ENCODE data around the gene ARID5B. TPM values are rescaled to one million over a fixed set of nuclear protein-coding genes. Genes with fewer than 3 reads are reported as not detected.

The ARID5B gene
- polyA plus RNA-seq (2013) = 9.7 TPM

DNA sequence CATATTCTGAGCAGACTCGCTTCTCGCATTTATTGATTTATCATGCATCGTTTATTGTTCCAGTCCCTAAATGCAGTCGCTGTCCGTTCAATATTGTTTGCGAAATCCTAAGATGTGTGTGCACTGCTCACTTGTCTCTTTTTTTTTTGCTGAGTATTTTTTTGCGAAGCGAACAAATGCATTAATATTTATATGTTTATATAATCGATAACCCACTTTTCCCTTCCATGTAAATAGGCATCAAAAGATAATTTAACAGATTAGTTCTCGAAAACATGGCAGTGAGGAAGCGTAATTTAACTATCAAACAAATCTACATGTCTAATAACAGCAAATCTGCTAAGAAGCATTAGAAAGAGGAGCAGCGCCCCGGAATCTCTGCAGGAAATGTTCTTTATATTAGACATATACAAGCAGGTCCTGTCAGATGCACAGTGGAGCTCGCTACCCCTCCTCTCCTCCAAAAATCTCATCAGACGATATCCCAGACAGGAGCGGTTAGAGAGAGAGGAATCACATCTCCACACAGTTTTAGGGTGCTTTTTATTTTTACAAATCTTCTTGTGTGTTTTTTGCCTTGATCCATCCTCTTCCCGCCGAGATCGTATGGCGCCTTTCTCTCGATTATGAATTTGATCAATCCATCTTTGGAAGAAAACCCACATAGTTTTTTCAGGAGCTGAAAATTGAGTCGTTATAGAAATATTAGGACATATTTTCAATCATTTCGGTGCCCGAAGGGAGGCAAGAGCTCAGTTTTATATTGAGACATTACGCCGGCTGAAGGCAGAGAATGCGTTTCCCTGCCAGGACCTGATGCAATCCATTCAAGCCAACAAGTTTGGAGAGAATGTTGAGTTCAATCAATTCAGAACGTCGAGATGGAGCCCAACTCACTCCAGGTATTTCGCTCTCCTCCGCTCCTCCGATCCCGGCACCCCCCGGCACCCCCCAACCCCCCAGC lies at the start of gene ARID5B:
Gene ARID5B (plus strand): TSS at position 871 of the 964 bp plus-strand sequence. CDS start 11 bp downstream, at position 882.
- CTCF ChIA-PET = interaction anchor here (1.2 to 4.5 kb wide), 3 partner anchors 137 to 150 kb away, joined by 3 to 22 read pairs (median 14); no protein-coding TSS in a partner anchor
- H3K9me3 ChIP-seq (ENCODE audit: control extremely low read depth in 1 of 5, control insufficient read depth in 4 of 5, insufficient read depth in 2 of 5, low read depth in 1 of 5, low read length in 4 of 5) = no peaks in the 10 kb centered on the region
- peak; percentile 58 to 76 (median 73) for DNase-seq
- 0% methylated on average over 14 of the region's 34 CpGs for WGBS (ENCODE audit: insufficient coverage)
- no peaks in the 10 kb centered on the region for H3K36me3 ChIP-seq (ENCODE audit: control insufficient read depth in 4 of 4, insufficient read depth in 4 of 4, low read length in 3 of 4)
- H3K27ac ChIP-seq (ENCODE audit: insufficient read depth in 1 of 2, low read depth in 1 of 2, low read length in 2 of 2, poor library complexity in 1 of 2, severe bottlenecking in 2 of 2) = peak within 1 kb of the TSS; percentile 96 to 99
- POLR2A ChIA-PET = interaction anchor here (0.6 to 1.8 kb wide), 4 partner anchors 36 to 481 kb away, joined by 3 to 5 read pairs (median 3); no protein-coding TSS in a partner anchor
- peak within 1 kb of the TSS; percentile 52 to 100 (median 92) for H3K4me3 ChIP-seq (ENCODE audit: control insufficient read depth in 1 of 7, extremely low read depth in 1 of 7, insufficient read depth in 4 of 7, low read depth in 2 of 7, low read length in 6 of 7)
- no peaks in the 10 kb centered on the region for H3K27me3 ChIP-seq (replicated peaks in 2 of 5; ENCODE audit: control insufficient read depth in 4 of 5, insufficient read depth in 5 of 5, low read length in 4 of 5)
- peaks cover 26 to 62% (median 39%) of the 10 kb centered on the region in 4 experiments for H3K4me1 ChIP-seq (ENCODE audit: control extremely low read depth in 1 of 4, control insufficient read depth in 4 of 4, insufficient read depth in 4 of 4, low read length in 3 of 4)

DNA sequence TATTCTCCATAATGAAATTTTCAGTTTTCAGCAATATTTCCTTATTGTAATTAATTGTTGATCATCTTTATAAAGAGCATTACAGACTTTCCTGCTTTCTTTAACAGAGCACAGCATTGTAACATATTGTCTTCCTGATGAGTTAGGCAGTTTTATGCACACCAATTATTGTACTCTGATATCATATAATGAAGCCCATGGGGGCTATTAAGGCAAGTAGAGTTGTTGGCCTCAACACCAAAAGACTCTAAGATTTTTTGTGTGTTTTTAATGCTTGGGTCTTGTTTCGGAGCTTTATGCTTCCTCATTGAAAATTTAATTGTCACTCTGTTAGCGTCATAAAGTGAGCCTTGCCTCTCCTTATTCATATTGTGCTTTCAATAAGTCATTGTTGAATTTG lies 49.2 kb upstream of the ARID5B start:
- Histone ChIP-seq H3K36me3 (ENCODE audit: control insufficient read depth in 4 of 4, insufficient read depth in 4 of 4, low read length in 3 of 4) (no peaks in the 10 kb centered on the region), H3K4me1 (ENCODE audit: control extremely low read depth in 1 of 4, control insufficient read depth in 4 of 4, insufficient read depth in 4 of 4, low read length in 3 of 4) (no peaks in the 10 kb centered on the region), H3K9me3 (ENCODE audit: control extremely low read depth in 1 of 5, control insufficient read depth in 4 of 5, insufficient read depth in 2 of 5, low read depth in 1 of 5, low read length in 4 of 5) (no peaks in the 10 kb centered on the region), H3K4me3 (ENCODE audit: control insufficient read depth in 1 of 7, extremely low read depth in 1 of 7, insufficient read depth in 4 of 7, low read depth in 2 of 7, low read length in 6 of 7) (no peak overlapping the region), H3K27me3 (replicated peaks in 2 of 5; ENCODE audit: control insufficient read depth in 4 of 5, insufficient read depth in 5 of 5, low read length in 4 of 5) (no peaks in the 10 kb centered on the region), H3K27ac (ENCODE audit: insufficient read depth in 1 of 2, low read depth in 1 of 2, low read length in 2 of 2, poor library complexity in 1 of 2, severe bottlenecking in 2 of 2) (no peak overlapping the region)
- CTCF ChIA-PET = no interaction called here
- POLR2A ChIA-PET = no interaction called here
- no peak for DNase-seq
- 83% methylated on average over 1 of the region's 2 CpGs for WGBS (ENCODE audit: insufficient coverage)

DNA sequence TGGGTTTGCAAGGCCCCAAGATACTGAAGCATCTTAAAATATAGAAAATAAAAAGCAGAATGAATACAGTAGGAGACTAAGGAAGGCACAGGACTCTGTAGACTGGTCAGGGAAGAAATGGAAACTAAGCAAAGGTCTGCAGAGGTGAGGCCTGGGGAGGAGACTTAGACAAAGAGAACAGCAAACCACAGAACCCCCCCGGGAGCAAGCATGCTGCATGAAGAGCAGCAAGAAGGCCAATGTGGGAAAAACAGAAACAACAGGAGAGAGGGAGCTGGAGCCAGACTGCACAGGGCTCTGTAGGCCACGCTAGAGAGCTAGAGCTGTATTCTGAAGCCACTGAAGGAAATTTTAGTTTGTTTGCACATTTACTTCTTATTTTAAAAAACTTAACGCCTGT lies 45.7 kb upstream of the ARID5B start:
- Histone ChIP-seq H3K27ac (ENCODE audit: insufficient read depth in 1 of 2, low read depth in 1 of 2, low read length in 2 of 2, poor library complexity in 1 of 2, severe bottlenecking in 2 of 2) (no peak overlapping the region), H3K27me3 (replicated peaks in 2 of 5; ENCODE audit: control insufficient read depth in 4 of 5, insufficient read depth in 5 of 5, low read length in 4 of 5) (no peaks in the 10 kb centered on the region), H3K4me3 (ENCODE audit: control insufficient read depth in 1 of 7, extremely low read depth in 1 of 7, insufficient read depth in 4 of 7, low read depth in 2 of 7, low read length in 6 of 7) (no peak overlapping the region), H3K4me1 (ENCODE audit: control extremely low read depth in 1 of 4, control insufficient read depth in 4 of 4, insufficient read depth in 4 of 4, low read length in 3 of 4) (no peaks in the 10 kb centered on the region), H3K36me3 (ENCODE audit: control insufficient read depth in 4 of 4, insufficient read depth in 4 of 4, low read length in 3 of 4) (no peaks in the 10 kb centered on the region), H3K9me3 (ENCODE audit: control extremely low read depth in 1 of 5, control insufficient read depth in 4 of 5, insufficient read depth in 2 of 5, low read depth in 1 of 5, low read length in 4 of 5) (no peaks in the 10 kb centered on the region)
- ChIA-PET CTCF (no interaction called here), POLR2A (no interaction called here)
- WGBS (ENCODE audit: insufficient coverage) = 100% methylated on average over 2 of the region's 3 CpGs
- DNase-seq = no peak

- Histone ChIP-seq H3K27me3 (replicated peaks in 2 of 5; ENCODE audit: control insufficient read depth in 4 of 5, insufficient read depth in 5 of 5, low read length in 4 of 5) (no peaks in the 10 kb centered on the region), H3K4me3 (ENCODE audit: control insufficient read depth in 1 of 7, extremely low read depth in 1 of 7, insufficient read depth in 4 of 7, low read depth in 2 of 7, low read length in 6 of 7) (no peak overlapping the region), H3K27ac (ENCODE audit: insufficient read depth in 1 of 2, low read depth in 1 of 2, low read length in 2 of 2, poor library complexity in 1 of 2, severe bottlenecking in 2 of 2) (no peak overlapping the region), H3K9me3 (ENCODE audit: control extremely low read depth in 1 of 5, control insufficient read depth in 4 of 5, insufficient read depth in 2 of 5, low read depth in 1 of 5, low read length in 4 of 5) (no peaks in the 10 kb centered on the region), H3K4me1 (ENCODE audit: control extremely low read depth in 1 of 4, control insufficient read depth in 4 of 4, insufficient read depth in 4 of 4, low read length in 3 of 4) (no peaks in the 10 kb centered on the region), H3K36me3 (ENCODE audit: control insufficient read depth in 4 of 4, insufficient read depth in 4 of 4, low read length in 3 of 4) (no peaks in the 10 kb centered on the region)
- WGBS (ENCODE audit: insufficient coverage) = 100% methylated on average over 1 of the region's 2 CpGs
- ChIA-PET CTCF (interaction anchor here (1.3 to 1.6 kb wide), 2 partner anchors 10 to 17 kb away, joined by 3 read pairs; no protein-coding TSS in a partner anchor), POLR2A (no interaction called here)
- no peak for DNase-seq
These were observed 43.8 kb upstream of the ARID5B start for GRCh38 chr10:61857746-61858145.

- Histone ChIP-seq H3K36me3 (ENCODE audit: control insufficient read depth in 4 of 4, insufficient read depth in 4 of 4, low read length in 3 of 4) (no peaks in the 10 kb centered on the region), H3K4me3 (ENCODE audit: control insufficient read depth in 1 of 7, extremely low read depth in 1 of 7, insufficient read depth in 4 of 7, low read depth in 2 of 7, low read length in 6 of 7) (no peak overlapping the region), H3K27ac (ENCODE audit: insufficient read depth in 1 of 2, low read depth in 1 of 2, low read length in 2 of 2, poor library complexity in 1 of 2, severe bottlenecking in 2 of 2) (no peak overlapping the region), H3K9me3 (ENCODE audit: control extremely low read depth in 1 of 5, control insufficient read depth in 4 of 5, insufficient read depth in 2 of 5, low read depth in 1 of 5, low read length in 4 of 5) (no peaks in the 10 kb centered on the region), H3K4me1 (ENCODE audit: control extremely low read depth in 1 of 4, control insufficient read depth in 4 of 4, insufficient read depth in 4 of 4, low read length in 3 of 4) (no peaks in the 10 kb centered on the region), H3K27me3 (replicated peaks in 2 of 5; ENCODE audit: control insufficient read depth in 4 of 5, insufficient read depth in 5 of 5, low read length in 4 of 5) (no peaks in the 10 kb centered on the region)
- CTCF ChIA-PET = no interaction called here
- DNase-seq = no peak
- POLR2A ChIA-PET = no interaction called here
- WGBS (ENCODE audit: insufficient coverage) = no CpG with 5 or more reads among the region's 1 CpG
These were observed 41.7 kb upstream of the ARID5B start for GRCh38 chr10:61859786-61860185.

GRCh38 chr10:61860964-61861758 lies 40.3 kb upstream of the ARID5B start:
- DNase-seq = no peak
- no peak overlapping the region for H3K27ac ChIP-seq (ENCODE audit: insufficient read depth in 1 of 2, low read depth in 1 of 2, low read length in 2 of 2, poor library complexity in 1 of 2, severe bottlenecking in 2 of 2)
- H3K27me3 ChIP-seq (replicated peaks in 2 of 5; ENCODE audit: control insufficient read depth in 4 of 5, insufficient read depth in 5 of 5, low read length in 4 of 5) = no peaks in the 10 kb centered on the region
- no peaks in the 10 kb centered on the region for H3K4me1 ChIP-seq (ENCODE audit: control extremely low read depth in 1 of 4, control insufficient read depth in 4 of 4, insufficient read depth in 4 of 4, low read length in 3 of 4)
- no peaks in the 10 kb centered on the region for H3K36me3 ChIP-seq (ENCODE audit: control insufficient read depth in 4 of 4, insufficient read depth in 4 of 4, low read length in 3 of 4)
- ChIA-PET CTCF (no interaction called here), POLR2A (no interaction called here)
- H3K9me3 ChIP-seq (ENCODE audit: control extremely low read depth in 1 of 5, control insufficient read depth in 4 of 5, insufficient read depth in 2 of 5, low read depth in 1 of 5, low read length in 4 of 5) = no peaks in the 10 kb centered on the region
- WGBS (ENCODE audit: insufficient coverage) = 95% methylated on average over 3 of the region's 8 CpGs
- no peak overlapping the region for H3K4me3 ChIP-seq (ENCODE audit: control insufficient read depth in 1 of 7, extremely low read depth in 1 of 7, insufficient read depth in 4 of 7, low read depth in 2 of 7, low read length in 6 of 7)

GRCh38 chr10:61863981-61864380 lies 37.5 kb upstream of the ARID5B start:
- Histone ChIP-seq H3K36me3 (ENCODE audit: control insufficient read depth in 4 of 4, insufficient read depth in 4 of 4, low read length in 3 of 4) (no peaks in the 10 kb centered on the region), H3K27me3 (replicated peaks in 2 of 5; ENCODE audit: control insufficient read depth in 4 of 5, insufficient read depth in 5 of 5, low read length in 4 of 5) (no peaks in the 10 kb centered on the region), H3K4me3 (ENCODE audit: control insufficient read depth in 1 of 7, extremely low read depth in 1 of 7, insufficient read depth in 4 of 7, low read depth in 2 of 7, low read length in 6 of 7) (no peak overlapping the region), H3K4me1 (ENCODE audit: control extremely low read depth in 1 of 4, control insufficient read depth in 4 of 4, insufficient read depth in 4 of 4, low read length in 3 of 4) (peaks cover 0 to 10% (median 0%) of the 10 kb centered on the region in 4 experiments), H3K27ac (ENCODE audit: insufficient read depth in 1 of 2, low read depth in 1 of 2, low read length in 2 of 2, poor library complexity in 1 of 2, severe bottlenecking in 2 of 2) (no peak overlapping the region), H3K9me3 (ENCODE audit: control extremely low read depth in 1 of 5, control insufficient read depth in 4 of 5, insufficient read depth in 2 of 5, low read depth in 1 of 5, low read length in 4 of 5) (no peaks in the 10 kb centered on the region)
- ChIA-PET POLR2A (no interaction called here), CTCF (no interaction called here)
- 97% methylated on average over 8 of the region's 10 CpGs for WGBS (ENCODE audit: insufficient coverage)
- no peak for DNase-seq
